PC-9 (cell line): ENCODE measurements around the gene RXRA.

ENCODE experiments used
- CTCF ChIP-seq: fragments of 200-600 bp; sonication (generic); conservative IDR thresholded peaks from 2 replicates; pipeline ENCODE4 v1.6.1; 2017; ENCODE audit warnings: mixed run types, antibody characterized with exemption, mild to moderate bottlenecking, moderate library complexity
- EZH2 ChIP-seq: fragments of 200-600 bp; sonication (generic); IDR thresholded peaks from 2 replicates; pipeline ENCODE4 v1.8.0; 2017; ENCODE audit warnings: antibody characterized with exemption, low read depth

- TF ChIP-seq CTCF, result no peak
- no peak for TF ChIP-seq EZH2
Measured at GRCh38 chr9:134425812-134426211, 99.6 kb downstream of the RXRA start.
